ENCODE data around the gene NANS.
"Not testable (repeated sequence)": the region's sequence is repeated elsewhere in the genome, so short reads cannot be mapped to it uniquely, and the experiment has no call there.

Gene NANS

DNA sequence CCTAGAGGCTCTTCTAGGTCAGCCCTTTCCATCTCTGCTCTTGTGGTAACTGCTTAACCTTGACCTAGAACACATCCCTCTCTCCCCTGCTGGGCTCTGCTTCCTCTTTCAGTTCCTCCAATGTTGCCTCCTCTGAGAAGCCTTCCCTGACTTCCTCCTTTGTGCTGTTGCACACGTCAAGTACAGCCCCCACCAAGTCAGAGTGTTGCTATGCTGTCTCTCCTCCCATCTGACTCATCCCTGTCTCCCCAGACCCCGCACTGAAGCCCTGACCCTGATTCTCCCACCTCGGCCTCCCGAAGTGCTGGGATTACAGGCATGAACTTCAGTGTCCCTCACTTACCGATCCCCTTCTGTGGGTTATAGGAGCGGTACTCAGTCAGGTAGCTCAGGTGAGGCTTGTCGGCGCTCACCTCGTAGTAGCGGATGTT lies 72.9 kb downstream of the NANS start:
- DNase-seq (ENCODE audit: low spot score), result no peak
- Histone ChIP-seq H3K27ac (no peak overlapping the region), H3K4me3 (no peak overlapping the region)
- TF ChIP-seq, protein P1, sequence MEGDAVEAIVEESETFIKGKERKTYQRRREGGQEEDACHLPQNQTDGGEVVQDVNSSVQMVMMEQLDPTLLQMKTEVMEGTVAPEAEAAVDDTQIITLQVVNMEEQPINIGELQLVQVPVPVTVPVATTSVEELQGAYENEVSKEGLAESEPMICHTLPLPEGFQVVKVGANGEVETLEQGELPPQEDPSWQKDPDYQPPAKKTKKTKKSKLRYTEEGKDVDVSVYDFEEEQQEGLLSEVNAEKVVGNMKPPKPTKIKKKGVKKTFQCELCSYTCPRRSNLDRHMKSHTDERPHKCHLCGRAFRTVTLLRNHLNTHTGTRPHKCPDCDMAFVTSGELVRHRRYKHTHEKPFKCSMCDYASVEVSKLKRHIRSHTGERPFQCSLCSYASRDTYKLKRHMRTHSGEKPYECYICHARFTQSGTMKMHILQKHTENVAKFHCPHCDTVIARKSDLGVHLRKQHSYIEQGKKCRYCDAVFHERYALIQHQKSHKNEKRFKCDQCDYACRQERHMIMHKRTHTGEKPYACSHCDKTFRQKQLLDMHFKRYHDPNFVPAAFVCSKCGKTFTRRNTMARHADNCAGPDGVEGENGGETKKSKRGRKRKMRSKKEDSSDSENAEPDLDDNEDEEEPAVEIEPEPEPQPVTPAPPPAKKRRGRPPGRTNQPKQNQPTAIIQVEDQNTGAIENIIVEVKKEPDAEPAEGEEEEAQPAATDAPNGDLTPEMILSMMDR (IDR thresholded peaks at IDR 0.05), result no peak

DNA sequence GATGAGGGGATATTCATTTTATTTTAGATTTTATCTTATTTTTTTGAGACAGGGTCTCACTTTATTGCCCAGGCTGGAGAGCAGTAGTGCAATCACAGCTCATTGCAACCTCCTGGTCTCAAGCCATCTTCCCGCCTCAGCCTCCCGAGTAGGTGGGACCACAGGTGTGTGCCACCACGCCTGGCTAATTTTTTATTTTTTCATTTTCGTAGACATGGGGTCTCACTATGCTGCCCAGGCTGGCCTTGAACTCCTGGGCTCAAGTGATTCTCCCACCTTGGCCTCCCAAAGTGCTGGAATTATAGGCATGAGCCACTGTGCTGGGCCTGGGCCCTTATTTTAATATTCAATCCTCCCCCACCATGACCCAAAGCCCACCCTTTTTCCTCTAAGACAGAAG lies 73.5 kb downstream of the NANS start:
- DNase-seq (ENCODE audit: low spot score); H3K27ac ChIP-seq; H3K4me3 ChIP-seq: not testable (repeated sequence)

DNA sequence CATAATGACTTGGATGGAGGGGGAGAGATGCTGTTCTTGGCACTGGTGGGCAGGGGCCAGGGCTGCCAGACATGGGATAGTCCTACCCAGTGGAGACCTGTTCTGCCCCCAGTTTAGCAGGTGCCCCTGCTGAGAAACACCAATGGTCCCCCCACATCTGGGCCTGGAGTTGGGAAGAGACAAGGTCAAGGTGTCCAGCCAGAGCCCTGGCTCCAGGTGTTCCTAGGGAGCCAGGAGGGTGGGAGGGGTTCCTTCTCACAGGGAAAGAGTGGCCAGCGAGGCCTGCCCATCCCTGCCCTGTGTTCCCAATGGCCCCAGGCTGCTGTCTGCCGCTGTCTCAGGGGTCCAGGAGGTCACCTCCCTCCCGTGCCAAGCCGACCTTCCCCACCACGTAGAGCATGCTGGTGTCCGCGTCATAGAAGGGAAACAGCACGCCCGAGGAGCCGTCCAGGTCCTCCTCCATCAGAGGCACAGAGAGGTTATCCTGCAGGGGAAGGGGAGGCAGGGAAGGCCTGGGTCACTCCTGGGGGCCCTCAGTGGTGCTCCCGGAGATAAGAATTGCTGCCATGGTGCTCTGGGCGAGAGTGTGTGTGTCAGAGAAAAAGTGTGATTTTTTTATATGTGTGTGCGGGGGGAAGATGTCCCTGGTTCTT lies 74.2 kb downstream of the NANS start:
- Histone ChIP-seq H3K27ac (no peak overlapping the region), H3K4me3 (no peak overlapping the region)
- DNase-seq (ENCODE audit: low spot score), result no peak
- TF ChIP-seq, protein P1 (IDR thresholded peaks at IDR 0.05), result no peak

DNA sequence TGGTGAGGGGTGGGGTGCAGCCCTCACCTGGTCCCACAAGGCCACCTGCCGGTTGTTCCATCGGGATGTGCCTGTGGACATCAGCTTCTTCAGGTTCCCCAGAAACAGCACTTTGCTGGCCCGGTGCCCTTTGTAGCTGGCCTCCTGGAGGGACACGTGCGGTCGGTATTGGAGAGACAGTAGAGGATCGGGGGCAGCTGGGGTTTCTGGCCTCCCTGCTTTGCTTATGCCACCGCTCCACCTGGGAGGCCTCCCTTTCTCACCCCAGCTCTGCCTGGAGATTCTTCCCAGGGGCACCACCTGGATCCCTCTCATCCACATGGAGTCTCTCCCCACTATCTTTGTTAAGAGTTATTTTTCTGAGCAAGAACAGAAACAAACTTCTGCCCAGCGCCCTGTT lies 75.6 kb downstream of the NANS start:
- TF ChIP-seq, protein P1 (IDR thresholded peaks at IDR 0.05), result no peak
- no peak for DNase-seq (ENCODE audit: low spot score)
- Histone ChIP-seq H3K4me3 (no peak overlapping the region), H3K27ac (no peak overlapping the region)
